IMR-90 (cell line): ENCODE results near the gene DUSP28. TPM values are rescaled to one million over a fixed set of nuclear protein-coding genes. Genes with fewer than 3 reads are reported as not detected.

Source experiments
- ATAC-seq: fragments of 200-7000 bp; cut with Tn5 transposase; 2 replicates; pipeline ENCODE4 v1.9.1; 2020; ENCODE audit warnings: low read depth, mild to moderate bottlenecking, moderate library complexity
- BruUV-seq: library from RNA; stranded (reverse); fragments of 400-500 nt; replicated peaks from 2 replicates; lab custom pipeline; 2021; lab: Mats Ljungman, UMichigan
- CTCF ChIA-PET: fragments of 300-600 bp; formaldehyde crosslinking; extraction: SDS; loops from one replicate; lab custom pipeline; 2021; ENCODE audit warnings: antibody characterized with exemption; lab: Yijun Ruan, JAX
- POLR2A ChIA-PET: fragments of 300-600 bp; sonication (Branson Sonifier 250); formaldehyde crosslinking; loops from one replicate; lab custom pipeline; 2022; ENCODE audit warnings: antibody characterized with exemption; ENCODE audit not compliant: unreplicated experiment; lab: Charles Lee
- DNase-seq: peaks from one replicate; pipeline ENCODE4 v3.0.0; 2013
- H2AFZ ChIP-seq: replicated peaks from 2 replicates; pipeline ENCODE3; 2013; ENCODE audit warnings: low read length, mild to moderate bottlenecking; ENCODE audit not compliant: poor library complexity
- H2AK5ac ChIP-seq: 2 replicates; pipeline ENCODE4 v1.6.1; 2013; ENCODE audit warnings: low read depth, low read length, inconsistent platforms
- H2AK9ac ChIP-seq: replicated peaks from 2 replicates; pipeline ENCODE3; 2013; ENCODE audit warnings: mild to moderate bottlenecking, low read depth, low read length, moderate library complexity; ENCODE audit not compliant: poor library complexity
- H2BK120ac ChIP-seq: 2 replicates; pipeline ENCODE4 v1.6.1; 2013; ENCODE audit warnings: low read depth, low read length, inconsistent platforms
- H2BK15ac ChIP-seq: 3 replicates; pipeline ENCODE4 v1.6.1; 2013; ENCODE audit warnings: low read depth, low read length, inconsistent platforms
- H2BK20ac ChIP-seq: 2 replicates; pipeline ENCODE4 v1.6.1; 2013; ENCODE audit warnings: low read depth, mild to moderate bottlenecking, inconsistent platforms, low read length, moderate library complexity
- H2BK5ac ChIP-seq: 2 replicates; pipeline ENCODE4 v1.6.1; 2013; ENCODE audit warnings: mild to moderate bottlenecking, low read depth, low read length, inconsistent platforms; ENCODE audit not compliant: poor library complexity, severe bottlenecking
- H3K14ac ChIP-seq: replicated peaks from 2 replicates; pipeline ENCODE4 v1.6.1; 2013; ENCODE audit warnings: low read depth, low read length, inconsistent platforms
- H3K18ac ChIP-seq: 2 replicates; pipeline ENCODE4 v1.6.1; 2013; ENCODE audit warnings: low read depth, low read length, control low read depth
- H3K23ac ChIP-seq: 2 replicates; pipeline ENCODE4 v1.6.1; 2013; ENCODE audit warnings: low read depth, low read length, inconsistent platforms
- H3K27ac ChIP-seq: 2 replicates; pipeline ENCODE4 v1.5.1; 2013; ENCODE audit warnings: mild to moderate bottlenecking, control low read depth, low read length; ENCODE audit not compliant: insufficient read depth
- H3K27me3 ChIP-seq: 2 replicates; pipeline ENCODE4 v1.6.1; 2013; ENCODE audit warnings: low read length; ENCODE audit not compliant: control insufficient read depth, insufficient read depth
- H3K36me3 ChIP-seq: 2 replicates; pipeline ENCODE4 v1.6.1; 2013; ENCODE audit warnings: low read length, mixed read lengths; ENCODE audit not compliant: control insufficient read depth, insufficient read depth
- H3K4ac ChIP-seq: 2 replicates; pipeline ENCODE4 v1.6.1; 2013; ENCODE audit warnings: low read depth, low read length, inconsistent platforms
- H3K4me1 ChIP-seq: 2 replicates; pipeline ENCODE4 v1.6.1; 2013; ENCODE audit warnings: low read length, mixed read lengths; ENCODE audit not compliant: control insufficient read depth, insufficient read depth
- H3K4me2 ChIP-seq: 2 replicates; pipeline ENCODE4 v1.6.1; 2013; ENCODE audit warnings: low read depth, mild to moderate bottlenecking, control low read depth, low read length, moderate library complexity
- H3K4me3 ChIP-seq: 2 replicates; pipeline ENCODE4 v1.5.1; 2013; ENCODE audit warnings: low read depth, mild to moderate bottlenecking, control low read depth, low read length, moderate library complexity; ENCODE audit not compliant: insufficient read depth
- H3K56ac ChIP-seq: 2 replicates; pipeline ENCODE4 v1.6.1; 2013; ENCODE audit warnings: low read length, inconsistent platforms; ENCODE audit not compliant: insufficient read depth; ENCODE audit errors: extremely low read depth
- H3K79me1 ChIP-seq, 2 experiments: 2 replicates each; pipeline ENCODE4 v1.6.1; 2013; ENCODE audit warnings: low read length in 2 of 2, inconsistent platforms in 1 of 2, low read depth in 1 of 2
- H3K9ac ChIP-seq: 2 replicates; pipeline ENCODE4 v1.6.1; 2013; ENCODE audit warnings: low read depth, low read length, control low read depth
- H3K9me1 ChIP-seq: 2 replicates; pipeline ENCODE4 v1.6.1; 2013; ENCODE audit warnings: low read length, inconsistent platforms; ENCODE audit not compliant: insufficient read depth
- H3K9me3 ChIP-seq: 2 replicates; pipeline ENCODE4 v1.6.1; 2013; ENCODE audit warnings: low read length; ENCODE audit not compliant: control insufficient read depth, insufficient read depth
- H4K20me1 ChIP-seq: 2 replicates; pipeline ENCODE4 v1.6.1; 2013; ENCODE audit warnings: low read length, inconsistent platforms; ENCODE audit not compliant: insufficient read depth
- H4K5ac ChIP-seq: 2 replicates; pipeline ENCODE4 v1.6.1; 2013; ENCODE audit warnings: mild to moderate bottlenecking, low read depth, low read length, control low read depth
- H4K8ac ChIP-seq, 2 experiments: 2 replicates each; pipeline ENCODE4 v1.6.1; 2013; ENCODE audit warnings: low read depth in 2 of 2, low read length in 2 of 2, control low read depth in 1 of 2, inconsistent platforms in 1 of 2
- H4K91ac ChIP-seq: 2 replicates; pipeline ENCODE4 v1.6.1; 2013; ENCODE audit warnings: low read depth, low read length, inconsistent platforms; ENCODE audit not compliant: insufficient read depth
- CEBPB ChIP-seq: IDR thresholded peaks from 2 replicates; pipeline ENCODE4 v1.6.1; 2012; ENCODE audit warnings: low read depth, low read length, improper control_type of control experiment
- MAFK ChIP-seq: IDR thresholded peaks from 2 replicates; pipeline ENCODE4 v1.6.1; 2012; ENCODE audit warnings: low read depth, low read length, improper control_type of control experiment
- POLR2A ChIP-seq: IDR thresholded peaks from 2 replicates; pipeline ENCODE4 v1.6.1; 2012; ENCODE audit warnings: mild to moderate bottlenecking, low read depth, low read length
- RCOR1 ChIP-seq: IDR thresholded peaks from 2 replicates; pipeline ENCODE4 v1.6.1; 2012; ENCODE audit warnings: mild to moderate bottlenecking, low read length, improper control_type of control experiment; ENCODE audit not compliant: insufficient replicate concordance
- RFX5 ChIP-seq: IDR thresholded peaks from 2 replicates; pipeline ENCODE4 v1.8.0; 2012; ENCODE audit warnings: low read depth, mild to moderate bottlenecking, low read length, moderate library complexity
- SMC3 ChIP-seq: fragments of 150-350 bp; IDR thresholded peaks from 2 replicates; pipeline ENCODE4 v1.6.1; 2016; ENCODE audit warnings: low read depth, mild to moderate bottlenecking, antibody characterized with exemption, low read length, moderate library complexity
- WGBS, 2 experiments: methylation state at CpG; one replicate each; pipeline versions ENCODE4 v1.1.5 to v1.1.7; 2013; ENCODE audit warnings: missing lambda C conversion rate in 2 of 2; ENCODE audit not compliant: insufficient read length in 1 of 2; ENCODE audit errors: extremely low coverage in 2 of 2; 5-methylcytosine and 5-hydroxymethylcytosine counted together
- dilution Hi-C: fragments of 300-500 bp; cut with HindIII; formaldehyde crosslinking; loops from one replicate; pipeline ENCODE4 v1.14.3; 2018; ENCODE audit warnings: low sequenced_read_pairs; ENCODE audit not compliant: unreplicated experiment
- in situ Hi-C: fragments of 300-500 bp; cut with MboI; formaldehyde crosslinking; loops from 3 replicates; pipeline ENCODE4 v1.14.3; 2019; ENCODE audit warnings: low sequenced_read_pairs, inconsistent platforms, mixed read lengths
- intact Hi-C: fragments of 100-400 bp; cut with micrococcal nuclease; formaldehyde crosslinking; loops from 2 replicates; pipeline ENCODE4 v1.10.0; 2022
- polyA plus RNA-seq, 3 experiments: library from polyadenylated mRNA; depleted of rRNA; stranded (reverse); fragments of >200 nt; gene quantifications; 2 replicates each; pipeline ENCODE4 v1.2.3, GENCODE V29; 2012; ENCODE audit warnings: low replicate concordance in 1 of 3
- total RNA-seq: library from RNA; depleted of rRNA; stranded (reverse); fragments of >200 nt; gene quantifications from 2 replicates; pipeline ENCODE4 v1.2.3, GENCODE V29; 2012

The DUSP28 gene
- total and polyA plus RNA-seq, 2 of the 4 experiments (the other 2 are of a cell fraction): 1.1 to 3.3 TPM

DNA sequence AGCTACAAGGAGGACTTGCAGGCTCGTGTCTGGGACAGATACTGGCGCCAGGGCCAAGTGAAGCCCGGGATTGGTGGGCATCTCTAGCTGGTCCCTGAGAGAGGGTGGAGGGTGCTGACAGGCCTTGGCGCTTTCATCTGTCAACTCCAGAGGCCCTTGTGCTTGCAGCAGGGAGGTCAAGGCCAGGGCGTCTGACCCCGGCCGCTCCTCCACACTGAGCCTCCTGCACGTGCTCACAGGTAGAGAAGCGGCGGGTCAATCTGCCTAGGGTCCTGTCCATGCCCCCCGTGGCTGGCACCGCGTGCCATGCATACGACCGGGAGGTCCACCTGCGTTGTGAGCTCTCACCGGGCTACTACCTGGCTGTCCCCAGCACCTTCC lies 35.9 kb downstream of the DUSP28 start:
- H3K56ac ChIP-seq: no peak overlapping the region
- in situ Hi-C loops: no loop called here
- dilution Hi-C loops: no loop called here
- CTCF ChIA-PET: no interaction called here
- H4K8ac ChIP-seq: no peak overlapping the region
- ATAC-seq (no peak), DNase-seq (no peak)
- no peaks in the 10 kb centered on the region for H3K9me3 ChIP-seq
- no peaks in the 10 kb centered on the region for H3K9me1 ChIP-seq
- H3K27ac ChIP-seq: no peak overlapping the region
- no peak overlapping the region for H2BK120ac ChIP-seq
- H4K91ac ChIP-seq: no peak overlapping the region
- no peak overlapping the region for H3K4ac ChIP-seq
- intact Hi-C loops: no loop called here
- no TSS peak for BruUV-seq
- H4K5ac ChIP-seq: no peak overlapping the region
- H2BK15ac ChIP-seq: no peak overlapping the region
- no peak overlapping the region for H2AFZ ChIP-seq
- peaks cover 0 to 17% of the 10 kb centered on the region in 2 experiments; a peak in 2 of 4 replicates for H3K79me1 ChIP-seq
- H4K20me1 ChIP-seq: no peaks in the 10 kb centered on the region; the same call in 1 of the 2 replicates
- H3K14ac ChIP-seq: no peak overlapping the region
- no peak overlapping the region for H3K18ac ChIP-seq
- H3K9ac ChIP-seq: no peak overlapping the region
- peaks cover 30% of the 10 kb centered on the region for H3K36me3 ChIP-seq
- no peaks in the 10 kb centered on the region for H3K27me3 ChIP-seq
- WGBS, 2 experiments: 84% methylated on average over 5 of the region's 17 CpGs; no CpG with 5 or more reads in 1 of the 2 experiments
- TF ChIP-seq RCOR1 (no peak), CEBPB (no peak), POLR2A (no peak), SMC3 (no peak), RFX5 (no peak), MAFK (no peak)
- H3K4me1 ChIP-seq: no peaks in the 10 kb centered on the region
- H3K4me3 ChIP-seq: no peak overlapping the region
- POLR2A ChIA-PET: no interaction called here
- no peak overlapping the region for H2AK5ac ChIP-seq
- no peak overlapping the region for H2BK5ac ChIP-seq
- H2BK20ac ChIP-seq: no peak overlapping the region
- no peak overlapping the region for H2AK9ac ChIP-seq
- no peak overlapping the region for H3K23ac ChIP-seq
- H3K4me2 ChIP-seq: no peak overlapping the region
